Limb (tissue), 2 donors: Measurements from ENCODE around the gene MACROH2A1.

ENCODE experiments used
- DNase-seq, 2 donors: peaks; one replicate each; pipeline ENCODE4 v3.0.0-alpha.2; 2016; ENCODE audit errors: extremely low spot score in 2 of 2

The MACROH2A1 gene

DNA sequence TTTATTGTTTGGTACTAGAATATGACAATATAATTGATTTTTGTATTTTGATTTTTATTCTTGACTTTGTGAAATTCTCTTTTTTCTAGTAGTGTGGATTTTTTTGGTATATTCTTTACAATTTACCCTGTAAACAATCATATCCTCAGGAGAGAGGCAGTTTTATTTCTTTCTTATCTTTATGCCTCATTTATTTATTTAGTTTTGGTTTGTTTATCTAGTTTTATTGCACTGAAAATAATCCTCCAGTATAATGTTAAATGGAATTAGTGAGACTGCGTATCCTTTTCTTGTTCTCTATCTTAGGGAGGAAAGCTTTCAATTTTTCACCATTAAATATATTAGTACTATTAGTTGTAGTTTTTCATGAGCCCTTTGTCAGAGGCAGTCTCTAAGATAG lies 109.4 kb downstream of the MACROH2A1 start:
- no peak for DNase-seq

DNA sequence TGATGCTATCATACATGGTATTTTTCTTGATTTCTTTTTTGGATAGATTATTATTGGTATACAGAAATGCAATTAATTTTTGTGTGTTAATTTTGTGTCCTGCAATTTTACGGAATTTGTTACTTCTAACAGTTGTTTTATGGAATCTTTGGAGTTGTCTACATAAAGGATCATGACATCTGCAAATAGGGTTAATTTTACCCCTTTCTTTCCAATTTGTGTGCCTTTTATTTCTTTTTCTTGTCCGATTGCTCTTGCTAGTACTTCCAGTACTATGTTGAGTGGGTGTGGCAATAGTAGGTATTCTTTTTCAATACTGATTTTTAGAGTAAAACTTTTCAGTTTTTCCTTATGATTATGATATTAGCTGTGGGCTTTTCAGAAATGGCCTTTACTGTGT lies 111.5 kb downstream of the MACROH2A1 start:
- no peak for DNase-seq
